Immature natural killer cell (primary cell): Measurements from ENCODE around the gene TET2. TPM values are rescaled to one million over a fixed set of nuclear protein-coding genes. Genes with fewer than 3 reads are reported as not detected.

Experiments
- DNase-seq, 3 donors: peaks; one replicate each; pipeline ENCODE4 v3.0.0; 2022; ENCODE audit warnings: mixed read lengths in 1 of 3
- H3K27ac Mint-ChIP-seq, 6 donors: one replicate each; pipeline ENCODE4 v1.8.0; 2020; ENCODE audit warnings: mixed read lengths in 6 of 6, mild to moderate bottlenecking in 5 of 6, inconsistent platforms in 4 of 6, moderate library complexity in 3 of 6
- H3K27me3 Mint-ChIP-seq, 3 donors: one replicate each; pipeline ENCODE4 v1.8.0; 2020 to 2021; ENCODE audit warnings: low read depth in 3 of 3, mild to moderate bottlenecking in 3 of 3, mixed read lengths in 3 of 3, moderate library complexity in 3 of 3, inconsistent platforms in 1 of 3
- H3K36me3 Mint-ChIP-seq, 3 donors: one replicate each; pipeline ENCODE4 v1.8.0; 2020; ENCODE audit warnings: mixed read lengths in 3 of 3, inconsistent platforms in 2 of 3, mild to moderate bottlenecking in 2 of 3
- H3K4me1 Mint-ChIP-seq, 2 donors: one replicate each; pipeline ENCODE4 v1.8.0; 2020; ENCODE audit warnings: inconsistent platforms in 2 of 2, mild to moderate bottlenecking in 2 of 2, mixed read lengths in 2 of 2, moderate library complexity in 1 of 2
- H3K4me3 Mint-ChIP-seq, 5 donors: one replicate each; pipeline ENCODE4 v1.8.0; 2020; ENCODE audit warnings: mild to moderate bottlenecking in 5 of 5, mixed read lengths in 5 of 5, inconsistent platforms in 3 of 5, moderate library complexity in 3 of 5
- H3K9me3 Mint-ChIP-seq, 6 donors: one replicate each; pipeline ENCODE4 v1.8.0; 2020; ENCODE audit warnings: mild to moderate bottlenecking in 6 of 6, mixed read lengths in 6 of 6, inconsistent platforms in 4 of 6, moderate library complexity in 3 of 6
- polyA plus RNA-seq, 3 donors: library from polyadenylated mRNA; unstranded; fragments of 300-500 nt; fragmentation: Illumina TruSeq; gene quantifications; one replicate each; pipeline ENCODE4 v1.2.3, GENCODE V29; 2021

TET2 gene
- polyA plus RNA-seq, 3 donors from 2014 or later: 12.3 to 36.2 (median 15.9) TPM

DNA sequence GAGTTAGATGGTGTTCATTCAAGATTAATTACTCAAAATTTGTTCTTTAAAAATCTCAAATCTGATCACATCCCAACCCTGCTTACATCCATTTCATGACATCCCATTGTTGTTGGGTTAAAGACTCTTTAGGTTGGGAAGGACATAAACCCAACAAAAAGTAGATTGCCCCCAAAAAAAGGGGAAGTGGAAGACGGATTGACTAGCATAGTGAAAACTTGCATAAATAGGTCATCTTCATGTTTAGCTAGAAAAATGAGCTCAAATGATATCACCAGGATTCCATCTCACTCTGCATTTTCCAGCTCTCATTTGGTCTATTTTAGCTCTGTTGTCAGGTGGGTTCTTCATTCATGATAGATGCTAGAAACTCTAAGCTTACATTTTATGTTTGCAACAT, 18.5 kb upstream of the TET2 start:
- no peaks in the 10 kb centered on the region for H3K4me1 Mint-ChIP-seq
- H3K27me3 Mint-ChIP-seq: peaks cover 0 to 4% (median 2%) of the 10 kb centered on the region in 3 donors
- no peak overlapping the region for H3K27ac Mint-ChIP-seq
- DNase-seq: no peak
- no peaks in the 10 kb centered on the region for H3K9me3 Mint-ChIP-seq
- no peak overlapping the region for H3K4me3 Mint-ChIP-seq
- H3K36me3 Mint-ChIP-seq: no peaks in the 10 kb centered on the region

- no peak for DNase-seq
- Mint-ChIP-seq H3K9me3 (no peaks in the 10 kb centered on the region), H3K27me3 (peaks cover 0 to 4% (median 0%) of the 10 kb centered on the region in 3 donors), H3K4me3 (no peak overlapping the region), H3K36me3 (no peaks in the 10 kb centered on the region), H3K4me1 (no peaks in the 10 kb centered on the region), H3K27ac (no peak overlapping the region)
Observed at GRCh38 chr4:105129286-105130040, 17.2 kb upstream of the TET2 start.

GRCh38 chr4:105130945-105131344, 15.7 kb upstream of the TET2 start:
- no peaks in the 10 kb centered on the region for H3K4me1 Mint-ChIP-seq
- H3K36me3 Mint-ChIP-seq: no peaks in the 10 kb centered on the region
- peaks cover 0 to 4% (median 0%) of the 10 kb centered on the region in 3 donors for H3K27me3 Mint-ChIP-seq
- DNase-seq: no peak
- no peak overlapping the region for H3K27ac Mint-ChIP-seq
- H3K9me3 Mint-ChIP-seq: no peaks in the 10 kb centered on the region
- H3K4me3 Mint-ChIP-seq: no peak overlapping the region

- peaks cover 0 to 4% (median 0%) of the 10 kb centered on the region in 3 donors for H3K27me3 Mint-ChIP-seq
- no peak overlapping the region for H3K4me3 Mint-ChIP-seq
- no peak for DNase-seq
- H3K36me3 Mint-ChIP-seq: no peaks in the 10 kb centered on the region
- no peak overlapping the region for H3K27ac Mint-ChIP-seq
- no peaks in the 10 kb centered on the region for H3K9me3 Mint-ChIP-seq
- no peaks in the 10 kb centered on the region for H3K4me1 Mint-ChIP-seq
Observed at GRCh38 chr4:105133976-105134375, 12.7 kb upstream of the TET2 start.

- DNase-seq: no peak
- Mint-ChIP-seq H3K4me3 (no peak overlapping the region), H3K4me1 (no peaks in the 10 kb centered on the region), H3K9me3 (no peaks in the 10 kb centered on the region), H3K27ac (no peak overlapping the region), H3K27me3 (peaks cover 0 to 4% (median 0%) of the 10 kb centered on the region in 3 donors), H3K36me3 (no peaks in the 10 kb centered on the region)
Observed at GRCh38 chr4:105135785-105136184, 10.9 kb upstream of the TET2 start.

DNA sequence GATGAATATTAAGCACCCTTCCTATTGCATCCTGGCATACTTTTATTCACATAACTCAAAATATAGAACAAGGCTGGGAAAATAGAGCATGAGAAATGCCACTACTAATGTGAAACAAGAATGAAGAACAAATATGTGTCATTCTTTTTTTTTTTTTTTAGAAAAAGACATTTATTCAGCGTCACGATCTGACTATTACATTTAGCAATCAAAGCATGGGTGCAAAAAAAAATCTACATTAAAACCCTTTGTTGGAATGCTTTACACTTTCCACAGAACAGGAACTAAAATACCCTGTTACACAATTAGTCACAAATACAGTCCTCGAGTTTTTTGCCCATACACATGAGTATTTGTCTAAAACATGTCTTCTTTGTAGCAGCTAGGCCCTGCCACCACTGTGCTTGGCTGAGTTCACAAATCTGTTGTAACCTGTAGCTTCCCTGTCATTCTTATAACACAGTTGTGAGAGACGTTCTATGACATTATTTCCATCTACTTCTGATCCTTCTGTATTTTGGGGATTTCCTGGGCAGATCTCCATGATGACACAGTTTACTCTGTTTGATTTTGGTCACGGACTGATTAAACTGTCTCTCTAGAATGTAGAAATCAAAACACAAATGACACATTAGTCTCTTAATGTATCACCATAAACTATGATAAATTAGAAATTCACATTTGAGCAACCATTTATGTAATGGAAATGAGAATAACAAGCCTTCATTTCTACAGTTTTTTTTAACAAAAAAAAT, 9.4 kb upstream of the TET2 start:
- no peak overlapping the region for H3K4me3 Mint-ChIP-seq
- no peak for DNase-seq
- no peaks in the 10 kb centered on the region for H3K4me1 Mint-ChIP-seq
- no peaks in the 10 kb centered on the region for H3K27me3 Mint-ChIP-seq
- H3K9me3 Mint-ChIP-seq: no peaks in the 10 kb centered on the region
- H3K36me3 Mint-ChIP-seq: no peaks in the 10 kb centered on the region
- H3K27ac Mint-ChIP-seq: no peak overlapping the region

- Mint-ChIP-seq H3K27ac (no peak overlapping the region), H3K4me1 (no peaks in the 10 kb centered on the region), H3K36me3 (no peaks in the 10 kb centered on the region), H3K27me3 (peaks cover 0 to 2% (median 0%) of the 10 kb centered on the region in 3 donors), H3K4me3 (no peak overlapping the region), H3K9me3 (no peaks in the 10 kb centered on the region)
- no peak for DNase-seq
Observed at GRCh38 chr4:105139646-105140045, 7.0 kb upstream of the TET2 start.

DNA sequence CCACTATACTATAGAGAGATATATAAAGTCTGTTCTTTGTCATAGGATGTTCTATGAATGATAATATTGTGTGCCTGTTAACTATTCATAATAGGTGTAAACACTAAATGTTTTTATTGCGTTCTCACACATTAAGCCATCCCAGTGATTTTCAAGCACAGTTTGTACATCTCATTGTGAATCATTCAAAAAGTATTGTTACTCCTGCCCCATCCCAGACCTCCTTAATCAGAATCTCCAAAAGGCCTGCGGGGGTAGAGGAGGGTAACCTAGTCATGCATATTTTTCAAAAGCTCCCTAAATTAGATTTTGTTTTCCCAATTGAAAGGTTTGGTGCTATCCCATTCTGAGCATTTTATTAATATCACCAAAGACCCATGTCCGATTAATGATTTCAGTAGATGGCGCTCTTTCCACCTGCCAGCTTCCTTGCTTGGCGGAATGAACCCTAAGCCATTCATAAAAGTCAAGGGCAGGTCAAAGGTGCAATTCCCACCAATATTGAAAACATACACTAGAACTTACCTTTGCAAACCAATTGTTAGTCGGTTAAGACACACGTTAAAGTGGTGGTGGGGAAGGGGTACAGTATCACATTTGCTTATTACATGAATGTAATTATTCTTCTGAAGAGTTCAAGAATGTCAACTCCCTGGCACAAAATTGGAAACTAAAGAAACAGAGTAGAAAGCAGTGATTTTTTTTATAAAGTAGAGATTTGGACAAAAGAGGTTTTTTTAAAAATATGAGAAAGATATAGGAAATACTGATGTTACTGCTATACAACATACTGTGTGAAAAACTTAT, 5.8 kb upstream of the TET2 start:
- no peaks in the 10 kb centered on the region for H3K36me3 Mint-ChIP-seq
- peaks cover 8 to 9% of the 10 kb centered on the region in 2 donors for H3K4me1 Mint-ChIP-seq
- DNase-seq: peak; percentile 54 to 62 (median 55)
- H3K9me3 Mint-ChIP-seq: no peaks in the 10 kb centered on the region
- H3K27me3 Mint-ChIP-seq: peaks cover 0 to 4% (median under 1%) of the 10 kb centered on the region in 3 donors
- no peak overlapping the region for H3K4me3 Mint-ChIP-seq
- H3K27ac Mint-ChIP-seq: no peak overlapping the region

DNA sequence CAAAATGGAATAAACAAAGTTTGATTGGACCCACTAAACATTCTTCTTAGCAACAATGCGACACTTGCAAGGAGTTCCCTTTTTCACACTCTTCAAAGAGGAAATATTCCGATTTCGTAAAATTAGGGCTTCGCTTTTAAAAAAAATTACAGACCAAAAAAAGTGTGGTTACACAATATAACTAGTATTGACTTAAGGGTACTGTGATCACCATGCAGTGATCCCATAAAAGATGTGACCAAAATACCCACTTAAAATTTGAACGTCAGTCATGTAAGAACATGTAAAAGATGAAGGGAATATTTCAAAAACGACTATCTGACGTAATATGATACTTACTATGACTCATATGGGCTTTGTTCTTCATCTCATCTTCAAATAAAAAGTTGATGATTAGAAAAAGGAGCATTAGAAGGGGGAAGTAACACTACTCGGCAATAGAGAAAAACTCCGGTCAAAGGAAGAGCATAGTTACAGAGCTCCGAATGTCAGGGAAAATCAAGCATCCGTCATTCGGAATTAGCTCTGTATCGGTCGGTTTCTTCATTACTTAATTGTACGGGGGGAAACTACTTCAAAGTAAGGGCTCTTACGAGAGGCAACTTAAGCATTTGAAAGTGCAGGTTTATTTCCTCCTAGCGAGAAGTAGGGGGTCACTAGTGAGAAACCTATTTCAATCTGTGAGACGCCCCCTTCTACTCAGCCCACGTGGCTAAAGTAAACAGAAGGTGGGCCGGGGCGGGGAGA, 1.3 kb upstream of the TET2 start:
- Mint-ChIP-seq H3K9me3 (no peaks in the 10 kb centered on the region), H3K4me1 (peaks cover 37 to 42% of the 10 kb centered on the region in 2 donors), H3K36me3 (no peaks in the 10 kb centered on the region), H3K27ac (peak overlapping the region; percentile 85 to 95 (median 90)), H3K4me3 (peak overlapping the region; percentile 92 to 99 (median 98)), H3K27me3 (peaks cover 2 to 7% (median 2%) of the 10 kb centered on the region in 3 donors)
- DNase-seq: no peak

GRCh38 chr4:105145903-105146275, 787 bp upstream of the TET2 start:
- Mint-ChIP-seq H3K27ac (peak overlapping the region; percentile 85 to 95 (median 90)), H3K9me3 (no peaks in the 10 kb centered on the region), H3K36me3 (no peaks in the 10 kb centered on the region), H3K4me3 (peak overlapping the region; percentile 92 to 99 (median 98)), H3K4me1 (peaks cover 41 to 48% of the 10 kb centered on the region in 2 donors), H3K27me3 (peaks cover 2 to 7% (median 2%) of the 10 kb centered on the region in 3 donors)
- DNase-seq: peak in 2 of 3 donors; percentile 44 to 45

- H3K9me3 Mint-ChIP-seq: no peaks in the 10 kb centered on the region
- peaks cover 2 to 7% (median 2%) of the 10 kb centered on the region in 3 donors for H3K27me3 Mint-ChIP-seq
- peak overlapping the region; percentile 98 to 100 (median 98) for H3K27ac Mint-ChIP-seq
- peak overlapping the region; percentile 98 to 100 (median 99) for H3K4me3 Mint-ChIP-seq
- no peaks in the 10 kb centered on the region for H3K36me3 Mint-ChIP-seq
- peak in 1 of 3 donors; percentile 13 for DNase-seq
- peaks cover 43 to 50% of the 10 kb centered on the region in 2 donors for H3K4me1 Mint-ChIP-seq
Observed at GRCh38 chr4:105147016-105147552, 408 bp downstream of the TET2 start.

DNA sequence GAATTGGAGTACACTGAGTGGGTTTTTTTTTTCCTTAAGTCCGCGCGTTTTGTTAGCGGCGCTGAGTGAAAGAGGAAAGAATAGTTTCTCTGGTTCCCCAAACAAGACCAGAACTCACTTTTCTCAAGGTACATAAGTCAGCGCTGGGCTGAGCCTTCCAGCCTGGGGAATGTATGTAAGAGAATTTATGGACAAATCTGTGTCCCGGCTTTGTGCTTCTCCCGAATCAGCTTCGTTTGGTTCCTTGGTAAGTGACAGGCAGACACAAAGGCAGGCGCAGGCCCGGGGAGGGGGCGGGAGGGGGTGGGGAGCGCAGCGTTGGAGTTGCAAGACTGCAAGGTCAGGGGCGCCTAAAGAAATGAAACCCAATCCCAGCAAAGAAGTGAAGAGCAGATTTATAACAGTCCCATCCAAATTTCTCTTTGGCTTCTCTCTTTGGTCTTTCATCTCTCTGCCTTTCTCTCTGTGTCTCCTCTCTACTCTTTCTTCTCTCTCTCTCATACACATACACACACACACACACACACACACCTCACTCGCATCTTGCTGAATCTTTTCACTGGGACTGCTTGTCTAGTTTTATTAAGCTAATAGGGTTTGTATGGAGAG, 981 bp downstream of the TET2 start:
- DNase-seq: peak; percentile 14 to 31 (median 27)
- peaks cover 2 to 7% (median 2%) of the 10 kb centered on the region in 3 donors for H3K27me3 Mint-ChIP-seq

More for the DNA sequence above, 981 bp downstream of the TET2 start:
- peak overlapping the region; percentile 98 to 100 (median 99) for H3K4me3 Mint-ChIP-seq
- peaks cover 43 to 51% of the 10 kb centered on the region in 2 donors for H3K4me1 Mint-ChIP-seq
- no peaks in the 10 kb centered on the region for H3K9me3 Mint-ChIP-seq
- H3K27ac Mint-ChIP-seq: peak overlapping the region; percentile 98 to 100 (median 98)
- no peaks in the 10 kb centered on the region for H3K36me3 Mint-ChIP-seq
